ENCODE measurements around the gene ALDH1A2. TPM values are rescaled to one million over a fixed set of nuclear protein-coding genes. Genes with fewer than 3 reads are reported as not detected.
A peak's percentile ranks its signal among the peaks of the same experiment; 100 is the strongest.

Gene ALDH1A2
- total RNA-seq, 1 donor from 2014 or later: 22.1 TPM

DNA sequence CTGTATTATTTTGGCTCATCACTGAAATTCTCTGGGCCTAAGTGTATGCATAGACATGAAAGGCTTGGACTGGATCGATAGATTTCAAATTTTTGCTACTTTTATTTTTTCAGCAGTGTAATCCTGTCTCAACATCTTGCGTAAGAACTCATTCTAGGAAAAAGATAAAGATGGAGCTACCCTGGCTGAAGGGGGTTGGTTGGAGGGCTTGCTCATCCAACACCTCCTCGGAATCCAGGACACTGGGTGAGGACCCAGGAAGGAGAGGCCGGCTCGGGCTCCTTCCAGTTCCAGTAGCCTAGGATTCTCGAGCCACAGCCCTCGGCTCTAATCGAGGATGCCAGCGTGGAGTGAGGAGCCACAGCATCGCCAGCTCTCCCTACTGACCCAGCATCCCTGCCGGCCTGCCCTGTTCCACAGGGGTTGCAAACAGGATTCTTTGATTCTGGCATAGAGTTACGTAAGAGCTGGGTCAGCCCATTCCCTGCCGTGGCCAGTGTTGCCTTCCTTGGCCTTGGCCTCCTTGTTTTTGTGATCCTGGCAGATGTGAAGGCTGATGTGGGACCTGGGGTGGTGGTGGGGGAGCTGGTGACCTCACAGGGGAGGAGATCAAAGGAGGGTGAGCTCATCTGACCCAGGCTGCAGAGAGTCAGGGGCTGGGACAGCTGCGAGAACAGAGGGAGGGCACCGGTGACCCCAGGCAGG, 149.5 kb downstream of the ALDH1A2 start:
- peaks cover 17% of the 10 kb centered on the region for H3K4me1 ChIP-seq
- H3K9me3 ChIP-seq: no peaks in the 10 kb centered on the region
- H3K36me3 ChIP-seq: no peaks in the 10 kb centered on the region
- H3K27ac ChIP-seq: peak overlapping the region; percentile 30
- intact Hi-C loops (cut with DNase I): no loop called here
- no peak for DNase-seq (ENCODE audit: extremely low spot score in 2 of 2)
- TF ChIP-seq POLR2A (IDR thresholded peaks at IDR 0.05) (no peak), POLR2AphosphoS5 (IDR thresholded peaks at IDR 0.05; ENCODE audit: insufficient read depth in 1 of 2, low read depth in 1 of 2) (no peak)
- TF ChIP-seq, protein P1, sequence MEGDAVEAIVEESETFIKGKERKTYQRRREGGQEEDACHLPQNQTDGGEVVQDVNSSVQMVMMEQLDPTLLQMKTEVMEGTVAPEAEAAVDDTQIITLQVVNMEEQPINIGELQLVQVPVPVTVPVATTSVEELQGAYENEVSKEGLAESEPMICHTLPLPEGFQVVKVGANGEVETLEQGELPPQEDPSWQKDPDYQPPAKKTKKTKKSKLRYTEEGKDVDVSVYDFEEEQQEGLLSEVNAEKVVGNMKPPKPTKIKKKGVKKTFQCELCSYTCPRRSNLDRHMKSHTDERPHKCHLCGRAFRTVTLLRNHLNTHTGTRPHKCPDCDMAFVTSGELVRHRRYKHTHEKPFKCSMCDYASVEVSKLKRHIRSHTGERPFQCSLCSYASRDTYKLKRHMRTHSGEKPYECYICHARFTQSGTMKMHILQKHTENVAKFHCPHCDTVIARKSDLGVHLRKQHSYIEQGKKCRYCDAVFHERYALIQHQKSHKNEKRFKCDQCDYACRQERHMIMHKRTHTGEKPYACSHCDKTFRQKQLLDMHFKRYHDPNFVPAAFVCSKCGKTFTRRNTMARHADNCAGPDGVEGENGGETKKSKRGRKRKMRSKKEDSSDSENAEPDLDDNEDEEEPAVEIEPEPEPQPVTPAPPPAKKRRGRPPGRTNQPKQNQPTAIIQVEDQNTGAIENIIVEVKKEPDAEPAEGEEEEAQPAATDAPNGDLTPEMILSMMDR (IDR thresholded peaks at IDR 0.05): no peak
- no peak overlapping the region for H3K4me3 ChIP-seq
- H3K27me3 ChIP-seq: no peaks in the 10 kb centered on the region

DNA sequence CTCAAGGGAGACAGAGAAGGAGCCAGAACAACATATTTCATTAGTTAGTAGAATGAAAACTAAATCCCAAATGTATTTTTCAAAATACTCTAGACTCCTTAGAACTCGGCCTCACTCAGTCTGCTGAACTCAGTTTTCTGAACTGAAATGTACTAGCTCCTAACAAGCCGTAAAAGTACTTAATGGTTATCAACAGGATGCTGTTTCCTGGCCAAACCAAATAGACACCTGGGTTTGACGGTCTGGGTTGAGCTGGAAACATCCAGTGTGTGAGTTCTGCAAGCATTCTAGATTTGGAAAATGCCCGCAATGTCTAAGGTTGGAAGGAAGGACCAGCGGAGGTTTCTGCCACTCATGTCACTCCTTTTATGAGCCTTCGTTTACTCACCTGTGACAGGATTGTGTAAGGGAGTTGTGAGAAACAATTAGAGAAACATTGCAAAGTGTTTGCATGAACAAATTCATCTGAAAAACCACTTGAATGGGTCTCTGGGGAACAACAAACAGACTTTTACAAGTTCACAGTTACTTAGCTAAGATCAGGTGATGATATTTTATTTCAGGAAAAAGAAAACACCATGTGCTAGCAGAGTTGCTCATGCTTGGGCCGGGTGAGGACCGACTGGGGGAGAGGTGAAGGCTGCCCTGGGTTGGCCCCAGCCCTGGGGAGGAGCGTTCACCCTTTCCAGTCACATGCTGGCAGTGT, 151.0 kb downstream of the ALDH1A2 start:
- peaks cover 4% of the 10 kb centered on the region for H3K4me1 ChIP-seq
- intact Hi-C loops (cut with DNase I): no loop called here

DNA sequence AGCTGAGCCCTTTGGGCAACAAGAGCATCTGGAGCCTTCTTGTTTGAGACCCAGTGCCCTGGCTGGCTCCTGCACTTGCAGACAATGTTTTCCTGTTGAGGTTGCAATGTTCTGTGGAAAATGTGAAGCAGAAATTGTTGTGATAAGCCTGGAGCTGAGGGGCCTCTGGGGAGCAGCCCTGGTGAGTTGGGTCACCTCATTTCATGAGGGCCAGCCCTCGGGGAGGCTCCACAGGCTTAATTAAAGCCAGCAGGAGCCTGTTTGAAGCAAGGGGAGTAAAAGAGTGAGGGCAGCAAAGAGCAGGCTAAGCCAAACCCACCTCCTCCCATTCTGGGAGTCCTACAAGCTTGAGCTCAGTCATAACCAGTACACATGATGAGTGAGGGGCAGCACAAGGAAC, 154.3 kb downstream of the ALDH1A2 start:
- TF ChIP-seq POLR2AphosphoS5 (IDR thresholded peaks at IDR 0.05; ENCODE audit: insufficient read depth in 1 of 2, low read depth in 1 of 2): peak in 1 of 2 donors; percentile 19
- no peak for TF ChIP-seq POLR2A (IDR thresholded peaks at IDR 0.05)
- no peak overlapping the region for H3K4me3 ChIP-seq
- H3K36me3 ChIP-seq: no peaks in the 10 kb centered on the region
- no peak for DNase-seq (ENCODE audit: extremely low spot score in 2 of 2)
- intact Hi-C loops (cut with DNase I): no loop called here
- peaks cover 4% of the 10 kb centered on the region for H3K4me1 ChIP-seq
- no peaks in the 10 kb centered on the region for H3K9me3 ChIP-seq
- H3K27ac ChIP-seq: no peak overlapping the region
- H3K27me3 ChIP-seq: no peaks in the 10 kb centered on the region

More for the DNA sequence above, 151.0 kb downstream of the ALDH1A2 start:
- Histone ChIP-seq H3K27me3 (no peaks in the 10 kb centered on the region), H3K27ac (peak overlapping the region; percentile 30), H3K9me3 (no peaks in the 10 kb centered on the region), H3K4me3 (no peak overlapping the region), H3K36me3 (no peaks in the 10 kb centered on the region)
- no peak for DNase-seq (ENCODE audit: extremely low spot score in 2 of 2)
- TF ChIP-seq, protein P1 (IDR thresholded peaks at IDR 0.05): no peak
- TF ChIP-seq POLR2A (IDR thresholded peaks at IDR 0.05) (no peak), POLR2AphosphoS5 (IDR thresholded peaks at IDR 0.05; ENCODE audit: insufficient read depth in 1 of 2, low read depth in 1 of 2) (peak; percentile 43 to 69)

DNA sequence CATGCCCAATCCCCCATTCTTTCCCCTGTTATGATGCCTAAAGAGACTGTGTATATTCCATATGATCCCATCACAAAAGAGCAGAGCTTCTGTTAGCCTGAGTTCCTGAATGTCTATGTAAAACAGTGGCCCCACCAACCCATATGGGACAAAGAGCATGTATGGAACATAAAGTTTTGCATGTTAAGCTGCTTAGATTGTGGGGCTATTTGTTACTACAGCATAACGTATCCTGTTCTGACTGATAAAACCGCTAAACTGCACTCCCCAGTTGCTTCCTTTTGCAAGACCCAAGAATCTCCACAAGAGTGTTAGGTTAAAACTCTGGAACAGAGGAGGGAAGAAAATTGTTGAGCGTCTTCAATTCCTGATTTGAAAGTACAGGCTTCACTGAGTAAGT, 154.8 kb downstream of the ALDH1A2 start:
- Histone ChIP-seq H3K4me3 (no peak overlapping the region), H3K27ac (no peak overlapping the region)

DNA sequence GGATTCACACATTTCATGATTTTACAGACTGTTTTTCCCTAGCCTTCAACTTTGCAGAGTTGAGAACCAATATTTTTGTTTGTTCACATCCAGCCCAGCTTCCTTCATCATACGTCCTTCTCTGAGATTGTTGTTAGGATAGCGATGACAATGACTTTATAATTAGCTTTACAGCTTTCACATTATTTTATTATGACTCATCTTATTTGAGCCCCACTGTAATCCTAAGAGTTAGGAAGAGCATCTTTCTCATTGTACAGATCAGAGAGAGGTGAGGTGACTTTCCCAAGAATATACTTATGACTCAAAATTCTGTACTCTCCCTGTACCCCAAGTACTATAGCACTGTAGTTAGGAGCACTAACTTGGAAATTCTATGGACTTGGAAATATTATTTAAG, 156.1 kb downstream of the ALDH1A2 start:
- Histone ChIP-seq H3K27me3 (no peaks in the 10 kb centered on the region), H3K4me1 (no peaks in the 10 kb centered on the region), H3K9me3 (no peaks in the 10 kb centered on the region), H3K27ac (no peak overlapping the region), H3K4me3 (no peak overlapping the region), H3K36me3 (no peaks in the 10 kb centered on the region)
- no peak for DNase-seq (ENCODE audit: extremely low spot score in 2 of 2)
- no peak for TF ChIP-seq POLR2A (IDR thresholded peaks at IDR 0.05)
- TF ChIP-seq, protein P1 (IDR thresholded peaks at IDR 0.05): no peak
- no peak for TF ChIP-seq POLR2AphosphoS5 (IDR thresholded peaks at IDR 0.05; ENCODE audit: insufficient read depth in 1 of 2, low read depth in 1 of 2)
- intact Hi-C loops (cut with DNase I): no loop called here

More for the DNA sequence above, 154.8 kb downstream of the ALDH1A2 start:
- TF ChIP-seq POLR2AphosphoS5 (IDR thresholded peaks at IDR 0.05; ENCODE audit: insufficient read depth in 1 of 2, low read depth in 1 of 2) (no peak), POLR2A (IDR thresholded peaks at IDR 0.05) (no peak)
- TF ChIP-seq, protein P1 (IDR thresholded peaks at IDR 0.05): no peak
- H3K27me3 ChIP-seq: no peaks in the 10 kb centered on the region
- intact Hi-C loops (cut with DNase I): no loop called here
- no peaks in the 10 kb centered on the region for H3K9me3 ChIP-seq
- no peak for DNase-seq (ENCODE audit: extremely low spot score in 2 of 2)
- no peaks in the 10 kb centered on the region for H3K4me1 ChIP-seq
- H3K36me3 ChIP-seq: no peaks in the 10 kb centered on the region
